IMR-90 (cell line): ENCODE measurements around the gene STX2. TPM values are rescaled to one million over a fixed set of nuclear protein-coding genes. Genes with fewer than 3 reads are reported as not detected.

Experiments
- ATAC-seq: fragments of 200-7000 bp; cut with Tn5 transposase; 2 replicates; pipeline ENCODE4 v1.9.1; 2020; ENCODE audit warnings: low read depth, mild to moderate bottlenecking, moderate library complexity
- BruUV-seq: library from RNA; stranded (reverse); fragments of 400-500 nt; replicated peaks from 2 replicates; lab custom pipeline; 2021; lab: Mats Ljungman, UMichigan
- CTCF ChIA-PET: fragments of 300-600 bp; formaldehyde crosslinking; extraction: SDS; loops from one replicate; lab custom pipeline; 2021; ENCODE audit warnings: antibody characterized with exemption; lab: Yijun Ruan, JAX
- POLR2A ChIA-PET: fragments of 300-600 bp; sonication (Branson Sonifier 250); formaldehyde crosslinking; loops from one replicate; lab custom pipeline; 2022; ENCODE audit warnings: antibody characterized with exemption; ENCODE audit not compliant: unreplicated experiment; lab: Charles Lee
- DNase-seq: peaks from one replicate; pipeline ENCODE4 v3.0.0; 2013
- H2AFZ ChIP-seq: replicated peaks from 2 replicates; pipeline ENCODE3; 2013; ENCODE audit warnings: low read length, mild to moderate bottlenecking; ENCODE audit not compliant: poor library complexity
- H2AK5ac ChIP-seq: 2 replicates; pipeline ENCODE4 v1.6.1; 2013; ENCODE audit warnings: low read depth, low read length, inconsistent platforms
- H2AK9ac ChIP-seq: replicated peaks from 2 replicates; pipeline ENCODE3; 2013; ENCODE audit warnings: mild to moderate bottlenecking, low read depth, low read length, moderate library complexity; ENCODE audit not compliant: poor library complexity
- H2BK120ac ChIP-seq: 2 replicates; pipeline ENCODE4 v1.6.1; 2013; ENCODE audit warnings: low read depth, low read length, inconsistent platforms
- H2BK15ac ChIP-seq: 3 replicates; pipeline ENCODE4 v1.6.1; 2013; ENCODE audit warnings: low read depth, low read length, inconsistent platforms
- H2BK20ac ChIP-seq: 2 replicates; pipeline ENCODE4 v1.6.1; 2013; ENCODE audit warnings: low read depth, mild to moderate bottlenecking, inconsistent platforms, low read length, moderate library complexity
- H2BK5ac ChIP-seq: 2 replicates; pipeline ENCODE4 v1.6.1; 2013; ENCODE audit warnings: mild to moderate bottlenecking, low read depth, low read length, inconsistent platforms; ENCODE audit not compliant: poor library complexity, severe bottlenecking
- H3K14ac ChIP-seq: replicated peaks from 2 replicates; pipeline ENCODE4 v1.6.1; 2013; ENCODE audit warnings: low read depth, low read length, inconsistent platforms
- H3K18ac ChIP-seq: 2 replicates; pipeline ENCODE4 v1.6.1; 2013; ENCODE audit warnings: low read depth, low read length, control low read depth
- H3K23ac ChIP-seq: 2 replicates; pipeline ENCODE4 v1.6.1; 2013; ENCODE audit warnings: low read depth, low read length, inconsistent platforms
- H3K27ac ChIP-seq: 2 replicates; pipeline ENCODE4 v1.5.1; 2013; ENCODE audit warnings: mild to moderate bottlenecking, control low read depth, low read length; ENCODE audit not compliant: insufficient read depth
- H3K27me3 ChIP-seq: 2 replicates; pipeline ENCODE4 v1.6.1; 2013; ENCODE audit warnings: low read length; ENCODE audit not compliant: control insufficient read depth, insufficient read depth
- H3K36me3 ChIP-seq: 2 replicates; pipeline ENCODE4 v1.6.1; 2013; ENCODE audit warnings: low read length, mixed read lengths; ENCODE audit not compliant: control insufficient read depth, insufficient read depth
- H3K4ac ChIP-seq: 2 replicates; pipeline ENCODE4 v1.6.1; 2013; ENCODE audit warnings: low read depth, low read length, inconsistent platforms
- H3K4me1 ChIP-seq: 2 replicates; pipeline ENCODE4 v1.6.1; 2013; ENCODE audit warnings: low read length, mixed read lengths; ENCODE audit not compliant: control insufficient read depth, insufficient read depth
- H3K4me2 ChIP-seq: 2 replicates; pipeline ENCODE4 v1.6.1; 2013; ENCODE audit warnings: low read depth, mild to moderate bottlenecking, control low read depth, low read length, moderate library complexity
- H3K4me3 ChIP-seq: 2 replicates; pipeline ENCODE4 v1.5.1; 2013; ENCODE audit warnings: low read depth, mild to moderate bottlenecking, control low read depth, low read length, moderate library complexity; ENCODE audit not compliant: insufficient read depth
- H3K56ac ChIP-seq: 2 replicates; pipeline ENCODE4 v1.6.1; 2013; ENCODE audit warnings: low read length, inconsistent platforms; ENCODE audit not compliant: insufficient read depth; ENCODE audit errors: extremely low read depth
- H3K79me1 ChIP-seq, 2 experiments: 2 replicates each; pipeline ENCODE4 v1.6.1; 2013; ENCODE audit warnings: low read length in 2 of 2, inconsistent platforms in 1 of 2, low read depth in 1 of 2
- H3K9ac ChIP-seq: 2 replicates; pipeline ENCODE4 v1.6.1; 2013; ENCODE audit warnings: low read depth, low read length, control low read depth
- H3K9me1 ChIP-seq: 2 replicates; pipeline ENCODE4 v1.6.1; 2013; ENCODE audit warnings: low read length, inconsistent platforms; ENCODE audit not compliant: insufficient read depth
- H3K9me3 ChIP-seq: 2 replicates; pipeline ENCODE4 v1.6.1; 2013; ENCODE audit warnings: low read length; ENCODE audit not compliant: control insufficient read depth, insufficient read depth
- H4K20me1 ChIP-seq: 2 replicates; pipeline ENCODE4 v1.6.1; 2013; ENCODE audit warnings: low read length, inconsistent platforms; ENCODE audit not compliant: insufficient read depth
- H4K5ac ChIP-seq: 2 replicates; pipeline ENCODE4 v1.6.1; 2013; ENCODE audit warnings: mild to moderate bottlenecking, low read depth, low read length, control low read depth
- H4K8ac ChIP-seq, 2 experiments: 2 replicates each; pipeline ENCODE4 v1.6.1; 2013; ENCODE audit warnings: low read depth in 2 of 2, low read length in 2 of 2, control low read depth in 1 of 2, inconsistent platforms in 1 of 2
- H4K91ac ChIP-seq: 2 replicates; pipeline ENCODE4 v1.6.1; 2013; ENCODE audit warnings: low read depth, low read length, inconsistent platforms; ENCODE audit not compliant: insufficient read depth
- BHLHE40 ChIP-seq: fragments of 150-350 bp; IDR thresholded peaks from 2 replicates; pipeline ENCODE4 v1.6.1; 2016; ENCODE audit warnings: mild to moderate bottlenecking, low read depth, low read length
- CEBPB ChIP-seq: IDR thresholded peaks from 2 replicates; pipeline ENCODE4 v1.6.1; 2012; ENCODE audit warnings: low read depth, low read length, improper control_type of control experiment
- CHD1 ChIP-seq: IDR thresholded peaks from 2 replicates; pipeline ENCODE4 v1.6.1; 2012; ENCODE audit warnings: low read depth, low read length, improper control_type of control experiment
- CTCF ChIP-seq: conservative IDR thresholded peaks from 2 replicates; pipeline ENCODE4 v1.5.1; 2012; ENCODE audit warnings: mild to moderate bottlenecking, low read depth, low read length, improper control_type of control experiment
- FOS ChIP-seq: fragments of 150-350 bp; IDR thresholded peaks from 2 replicates; pipeline ENCODE4 v1.6.1; 2016; ENCODE audit warnings: low read depth, low read length
- MAFK ChIP-seq: IDR thresholded peaks from 2 replicates; pipeline ENCODE4 v1.6.1; 2012; ENCODE audit warnings: low read depth, low read length, improper control_type of control experiment
- MAZ ChIP-seq: IDR thresholded peaks from 2 replicates; pipeline ENCODE4 v1.6.1; 2012; ENCODE audit warnings: low read depth, mild to moderate bottlenecking, low read length, improper control_type of control experiment, moderate library complexity, borderline replicate concordance
- MXI1 ChIP-seq: IDR thresholded peaks from 2 replicates; pipeline ENCODE4 v1.6.1; 2012; ENCODE audit warnings: low read depth, mild to moderate bottlenecking, low read length, moderate library complexity, borderline replicate concordance
- NFE2L2 ChIP-seq: fragments of 150-350 bp; IDR thresholded peaks from 2 replicates; pipeline ENCODE4 v1.6.1; 2016; ENCODE audit warnings: low read depth, mild to moderate bottlenecking, low read length
- POLR2A ChIP-seq: IDR thresholded peaks from 2 replicates; pipeline ENCODE4 v1.6.1; 2012; ENCODE audit warnings: mild to moderate bottlenecking, low read depth, low read length
- RAD21 ChIP-seq: IDR thresholded peaks from 2 replicates; pipeline ENCODE4 v1.6.1; 2012; ENCODE audit warnings: low read length, improper control_type of control experiment
- RCOR1 ChIP-seq: IDR thresholded peaks from 2 replicates; pipeline ENCODE4 v1.6.1; 2012; ENCODE audit warnings: mild to moderate bottlenecking, low read length, improper control_type of control experiment; ENCODE audit not compliant: insufficient replicate concordance
- SMC3 ChIP-seq: fragments of 150-350 bp; IDR thresholded peaks from 2 replicates; pipeline ENCODE4 v1.6.1; 2016; ENCODE audit warnings: low read depth, mild to moderate bottlenecking, antibody characterized with exemption, low read length, moderate library complexity
- WGBS, 2 experiments: methylation state at CpG; one replicate each; pipeline versions ENCODE4 v1.1.5 to v1.1.7; 2013; ENCODE audit warnings: missing lambda C conversion rate in 2 of 2; ENCODE audit not compliant: insufficient read length in 1 of 2; ENCODE audit errors: extremely low coverage in 2 of 2; 5-methylcytosine and 5-hydroxymethylcytosine counted together
- dilution Hi-C: fragments of 300-500 bp; cut with HindIII; formaldehyde crosslinking; loops from one replicate; pipeline ENCODE4 v1.14.3; 2018; ENCODE audit warnings: low sequenced_read_pairs; ENCODE audit not compliant: unreplicated experiment
- in situ Hi-C: fragments of 300-500 bp; cut with MboI; formaldehyde crosslinking; loops from 3 replicates; pipeline ENCODE4 v1.14.3; 2019; ENCODE audit warnings: low sequenced_read_pairs, inconsistent platforms, mixed read lengths
- intact Hi-C: fragments of 100-400 bp; cut with micrococcal nuclease; formaldehyde crosslinking; loops from 2 replicates; pipeline ENCODE4 v1.10.0; 2022
- polyA plus RNA-seq, 3 experiments: library from polyadenylated mRNA; depleted of rRNA; stranded (reverse); fragments of >200 nt; gene quantifications; 2 replicates each; pipeline ENCODE4 v1.2.3, GENCODE V29; 2012; ENCODE audit warnings: low replicate concordance in 1 of 3
- total RNA-seq: library from RNA; depleted of rRNA; stranded (reverse); fragments of >200 nt; gene quantifications from 2 replicates; pipeline ENCODE4 v1.2.3, GENCODE V29; 2012
- TF ChIP-seq, protein P1 (sequence below): fragments of 150-350 bp; IDR thresholded peaks from 2 replicates; pipeline ENCODE4 v1.6.1; 2017; ENCODE audit warnings: mild to moderate bottlenecking, antibody characterized with exemption, low read length, low read depth
- TF ChIP-seq, protein P2 (sequence below): fragments of 150-350 bp; IDR thresholded peaks from 2 replicates; pipeline ENCODE4 v1.6.1; 2016; ENCODE audit warnings: low read depth, mild to moderate bottlenecking, low read length, moderate library complexity, borderline replicate concordance

STX2 gene
- total and polyA plus RNA-seq, 2 of the 4 experiments (the other 2 are of a cell fraction): 26.9 to 32.5 TPM

DNA sequence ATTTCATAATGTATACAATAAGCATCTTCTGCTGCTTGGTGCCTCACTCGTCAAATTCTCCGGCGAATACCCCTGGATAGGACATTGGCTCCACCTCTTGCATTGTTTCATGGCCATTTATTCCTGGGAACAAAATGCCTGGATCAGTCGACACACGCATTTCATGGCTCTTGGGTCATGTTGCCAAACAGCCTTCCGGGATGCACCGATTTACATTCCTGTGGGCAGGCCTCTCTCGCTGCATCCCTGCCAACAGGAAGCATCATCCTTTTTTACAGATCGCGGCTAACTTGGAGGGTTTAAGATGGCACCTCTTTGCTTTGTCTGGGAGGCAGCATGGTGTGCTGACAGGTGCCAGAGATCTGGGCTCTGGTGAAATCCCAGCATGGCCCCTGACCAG, 90.3 kb downstream of the STX2 start:
- H3K9me3 ChIP-seq: peaks cover 2% of the 10 kb centered on the region; the same call in 1 of the 2 replicates
- H2BK120ac ChIP-seq: no peak overlapping the region
- no peaks in the 10 kb centered on the region for H3K36me3 ChIP-seq
- intact Hi-C loops: no loop called here
- H3K4me2 ChIP-seq: no peak overlapping the region
- no peak overlapping the region for H3K9ac ChIP-seq
- H3K4ac ChIP-seq: no peak overlapping the region
- WGBS, 2 experiments: 50% methylated on average over 5 of the region's 10 CpGs; no CpG with 5 or more reads in 1 of the 2 experiments
- dilution Hi-C loops: no loop called here
- H2BK15ac ChIP-seq: no peak overlapping the region
- POLR2A ChIA-PET: no interaction called here
- H3K23ac ChIP-seq: no peak overlapping the region
- H4K91ac ChIP-seq: no peak overlapping the region
- no peak for DNase-seq
- no peak overlapping the region for H3K14ac ChIP-seq
- no peaks in the 10 kb centered on the region for H3K9me1 ChIP-seq
- no peak overlapping the region for H2BK20ac ChIP-seq
- H2BK5ac ChIP-seq: no peak overlapping the region
- no peaks in the 10 kb centered on the region for H4K20me1 ChIP-seq
- H3K27me3 ChIP-seq: no peaks in the 10 kb centered on the region
- TF ChIP-seq CEBPB (no peak), NFE2L2 (no peak), RAD21 (no peak), CTCF (no peak), RCOR1 (no peak), MAZ (no peak), SMC3 (no peak), MAFK (no peak), CHD1 (no peak), BHLHE40 (no peak), FOS (no peak), POLR2A (no peak), MXI1 (no peak)
- TF ChIP-seq, protein P1, sequence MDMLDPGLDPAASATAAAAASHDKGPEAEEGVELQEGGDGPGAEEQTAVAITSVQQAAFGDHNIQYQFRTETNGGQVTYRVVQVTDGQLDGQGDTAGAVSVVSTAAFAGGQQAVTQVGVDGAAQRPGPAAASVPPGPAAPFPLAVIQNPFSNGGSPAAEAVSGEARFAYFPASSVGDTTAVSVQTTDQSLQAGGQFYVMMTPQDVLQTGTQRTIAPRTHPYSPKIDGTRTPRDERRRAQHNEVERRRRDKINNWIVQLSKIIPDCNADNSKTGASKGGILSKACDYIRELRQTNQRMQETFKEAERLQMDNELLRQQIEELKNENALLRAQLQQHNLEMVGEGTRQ: no peak
- TF ChIP-seq, protein P2, sequence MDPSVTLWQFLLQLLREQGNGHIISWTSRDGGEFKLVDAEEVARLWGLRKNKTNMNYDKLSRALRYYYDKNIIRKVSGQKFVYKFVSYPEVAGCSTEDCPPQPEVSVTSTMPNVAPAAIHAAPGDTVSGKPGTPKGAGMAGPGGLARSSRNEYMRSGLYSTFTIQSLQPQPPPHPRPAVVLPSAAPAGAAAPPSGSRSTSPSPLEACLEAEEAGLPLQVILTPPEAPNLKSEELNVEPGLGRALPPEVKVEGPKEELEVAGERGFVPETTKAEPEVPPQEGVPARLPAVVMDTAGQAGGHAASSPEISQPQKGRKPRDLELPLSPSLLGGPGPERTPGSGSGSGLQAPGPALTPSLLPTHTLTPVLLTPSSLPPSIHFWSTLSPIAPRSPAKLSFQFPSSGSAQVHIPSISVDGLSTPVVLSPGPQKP: no peak
- no peak for ATAC-seq
- H3K56ac ChIP-seq: no peak overlapping the region
- no peak overlapping the region for H3K18ac ChIP-seq
- in situ Hi-C loops: loop anchor here (25.0 kb wide), 2 partner anchors 711 to 1961 kb away; no protein-coding TSS in a partner anchor
- H2AK9ac ChIP-seq: no peak overlapping the region
- CTCF ChIA-PET: interaction anchor here (0.6 to 1.6 kb wide), 3 partner anchors 8 to 724 kb away, joined by 3 to 7 read pairs (median 3); no protein-coding TSS in a partner anchor
- H3K4me1 ChIP-seq: no peaks in the 10 kb centered on the region
- no peak overlapping the region for H4K8ac ChIP-seq
- H2AK5ac ChIP-seq: no peak overlapping the region
- no TSS peak for BruUV-seq
- H4K5ac ChIP-seq: no peak overlapping the region
- H3K27ac ChIP-seq: no peak overlapping the region
- H3K79me1 ChIP-seq: no peaks in the 10 kb centered on the region
- H3K4me3 ChIP-seq: no peak overlapping the region
- H2AFZ ChIP-seq: no peak overlapping the region
